IMR-90 (cell line): Measurements from ENCODE around the gene COPZ2. TPM values are rescaled to one million over a fixed set of nuclear protein-coding genes. Genes with fewer than 3 reads are reported as not detected.
A peak's percentile ranks its signal among the peaks of the same experiment; 100 is the strongest.

ENCODE experiments used
- ATAC-seq: fragments of 200-7000 bp; cut with Tn5 transposase; 2 replicates; pipeline ENCODE4 v1.9.1; 2020; ENCODE audit warnings: low read depth, mild to moderate bottlenecking, moderate library complexity
- BruUV-seq: library from RNA; stranded (reverse); fragments of 400-500 nt; replicated peaks from 2 replicates; lab custom pipeline; 2021; lab: Mats Ljungman, UMichigan
- CTCF ChIA-PET: fragments of 300-600 bp; formaldehyde crosslinking; extraction: SDS; loops from one replicate; lab custom pipeline; 2021; ENCODE audit warnings: antibody characterized with exemption; lab: Yijun Ruan, JAX
- POLR2A ChIA-PET: fragments of 300-600 bp; sonication (Branson Sonifier 250); formaldehyde crosslinking; loops from one replicate; lab custom pipeline; 2022; ENCODE audit warnings: antibody characterized with exemption; ENCODE audit not compliant: unreplicated experiment; lab: Charles Lee
- DNase-seq: peaks from one replicate; pipeline ENCODE4 v3.0.0; 2013
- H2AFZ ChIP-seq: replicated peaks from 2 replicates; pipeline ENCODE3; 2013; ENCODE audit warnings: low read length, mild to moderate bottlenecking; ENCODE audit not compliant: poor library complexity
- H2AK5ac ChIP-seq: 2 replicates; pipeline ENCODE4 v1.6.1; 2013; ENCODE audit warnings: low read depth, low read length, inconsistent platforms
- H2AK9ac ChIP-seq: replicated peaks from 2 replicates; pipeline ENCODE3; 2013; ENCODE audit warnings: mild to moderate bottlenecking, low read depth, low read length, moderate library complexity; ENCODE audit not compliant: poor library complexity
- H2BK120ac ChIP-seq: 2 replicates; pipeline ENCODE4 v1.6.1; 2013; ENCODE audit warnings: low read depth, low read length, inconsistent platforms
- H2BK15ac ChIP-seq: 3 replicates; pipeline ENCODE4 v1.6.1; 2013; ENCODE audit warnings: low read depth, low read length, inconsistent platforms
- H2BK20ac ChIP-seq: 2 replicates; pipeline ENCODE4 v1.6.1; 2013; ENCODE audit warnings: low read depth, mild to moderate bottlenecking, inconsistent platforms, low read length, moderate library complexity
- H2BK5ac ChIP-seq: 2 replicates; pipeline ENCODE4 v1.6.1; 2013; ENCODE audit warnings: mild to moderate bottlenecking, low read depth, low read length, inconsistent platforms; ENCODE audit not compliant: poor library complexity, severe bottlenecking
- H3K14ac ChIP-seq: replicated peaks from 2 replicates; pipeline ENCODE4 v1.6.1; 2013; ENCODE audit warnings: low read depth, low read length, inconsistent platforms
- H3K18ac ChIP-seq: 2 replicates; pipeline ENCODE4 v1.6.1; 2013; ENCODE audit warnings: low read depth, low read length, control low read depth
- H3K23ac ChIP-seq: 2 replicates; pipeline ENCODE4 v1.6.1; 2013; ENCODE audit warnings: low read depth, low read length, inconsistent platforms
- H3K27ac ChIP-seq: 2 replicates; pipeline ENCODE4 v1.5.1; 2013; ENCODE audit warnings: mild to moderate bottlenecking, control low read depth, low read length; ENCODE audit not compliant: insufficient read depth
- H3K27me3 ChIP-seq: 2 replicates; pipeline ENCODE4 v1.6.1; 2013; ENCODE audit warnings: low read length; ENCODE audit not compliant: control insufficient read depth, insufficient read depth
- H3K36me3 ChIP-seq: 2 replicates; pipeline ENCODE4 v1.6.1; 2013; ENCODE audit warnings: low read length, mixed read lengths; ENCODE audit not compliant: control insufficient read depth, insufficient read depth
- H3K4ac ChIP-seq: 2 replicates; pipeline ENCODE4 v1.6.1; 2013; ENCODE audit warnings: low read depth, low read length, inconsistent platforms
- H3K4me1 ChIP-seq: 2 replicates; pipeline ENCODE4 v1.6.1; 2013; ENCODE audit warnings: low read length, mixed read lengths; ENCODE audit not compliant: control insufficient read depth, insufficient read depth
- H3K4me2 ChIP-seq: 2 replicates; pipeline ENCODE4 v1.6.1; 2013; ENCODE audit warnings: low read depth, mild to moderate bottlenecking, control low read depth, low read length, moderate library complexity
- H3K4me3 ChIP-seq: 2 replicates; pipeline ENCODE4 v1.5.1; 2013; ENCODE audit warnings: low read depth, mild to moderate bottlenecking, control low read depth, low read length, moderate library complexity; ENCODE audit not compliant: insufficient read depth
- H3K56ac ChIP-seq: 2 replicates; pipeline ENCODE4 v1.6.1; 2013; ENCODE audit warnings: low read length, inconsistent platforms; ENCODE audit not compliant: insufficient read depth; ENCODE audit errors: extremely low read depth
- H3K79me1 ChIP-seq, 2 experiments: 2 replicates each; pipeline ENCODE4 v1.6.1; 2013; ENCODE audit warnings: low read length in 2 of 2, inconsistent platforms in 1 of 2, low read depth in 1 of 2
- H3K9ac ChIP-seq: 2 replicates; pipeline ENCODE4 v1.6.1; 2013; ENCODE audit warnings: low read depth, low read length, control low read depth
- H3K9me1 ChIP-seq: 2 replicates; pipeline ENCODE4 v1.6.1; 2013; ENCODE audit warnings: low read length, inconsistent platforms; ENCODE audit not compliant: insufficient read depth
- H3K9me3 ChIP-seq: 2 replicates; pipeline ENCODE4 v1.6.1; 2013; ENCODE audit warnings: low read length; ENCODE audit not compliant: control insufficient read depth, insufficient read depth
- H4K20me1 ChIP-seq: 2 replicates; pipeline ENCODE4 v1.6.1; 2013; ENCODE audit warnings: low read length, inconsistent platforms; ENCODE audit not compliant: insufficient read depth
- H4K5ac ChIP-seq: 2 replicates; pipeline ENCODE4 v1.6.1; 2013; ENCODE audit warnings: mild to moderate bottlenecking, low read depth, low read length, control low read depth
- H4K8ac ChIP-seq, 2 experiments: 2 replicates each; pipeline ENCODE4 v1.6.1; 2013; ENCODE audit warnings: low read depth in 2 of 2, low read length in 2 of 2, control low read depth in 1 of 2, inconsistent platforms in 1 of 2
- H4K91ac ChIP-seq: 2 replicates; pipeline ENCODE4 v1.6.1; 2013; ENCODE audit warnings: low read depth, low read length, inconsistent platforms; ENCODE audit not compliant: insufficient read depth
- CHD1 ChIP-seq: IDR thresholded peaks from 2 replicates; pipeline ENCODE4 v1.6.1; 2012; ENCODE audit warnings: low read depth, low read length, improper control_type of control experiment
- FOS ChIP-seq: fragments of 150-350 bp; IDR thresholded peaks from 2 replicates; pipeline ENCODE4 v1.6.1; 2016; ENCODE audit warnings: low read depth, low read length
- MAZ ChIP-seq: IDR thresholded peaks from 2 replicates; pipeline ENCODE4 v1.6.1; 2012; ENCODE audit warnings: low read depth, mild to moderate bottlenecking, low read length, improper control_type of control experiment, moderate library complexity, borderline replicate concordance
- NFE2L2 ChIP-seq: fragments of 150-350 bp; IDR thresholded peaks from 2 replicates; pipeline ENCODE4 v1.6.1; 2016; ENCODE audit warnings: low read depth, mild to moderate bottlenecking, low read length
- RAD21 ChIP-seq: IDR thresholded peaks from 2 replicates; pipeline ENCODE4 v1.6.1; 2012; ENCODE audit warnings: low read length, improper control_type of control experiment
- RFX5 ChIP-seq: IDR thresholded peaks from 2 replicates; pipeline ENCODE4 v1.8.0; 2012; ENCODE audit warnings: low read depth, mild to moderate bottlenecking, low read length, moderate library complexity
- SMC3 ChIP-seq: fragments of 150-350 bp; IDR thresholded peaks from 2 replicates; pipeline ENCODE4 v1.6.1; 2016; ENCODE audit warnings: low read depth, mild to moderate bottlenecking, antibody characterized with exemption, low read length, moderate library complexity
- WGBS, 2 experiments: methylation state at CpG; one replicate each; pipeline versions ENCODE4 v1.1.5 to v1.1.7; 2013; ENCODE audit warnings: missing lambda C conversion rate in 2 of 2; ENCODE audit not compliant: insufficient read length in 1 of 2; ENCODE audit errors: extremely low coverage in 2 of 2; 5-methylcytosine and 5-hydroxymethylcytosine counted together
- dilution Hi-C: fragments of 300-500 bp; cut with HindIII; formaldehyde crosslinking; loops from one replicate; pipeline ENCODE4 v1.14.3; 2018; ENCODE audit warnings: low sequenced_read_pairs; ENCODE audit not compliant: unreplicated experiment
- in situ Hi-C: fragments of 300-500 bp; cut with MboI; formaldehyde crosslinking; loops from 3 replicates; pipeline ENCODE4 v1.14.3; 2019; ENCODE audit warnings: low sequenced_read_pairs, inconsistent platforms, mixed read lengths
- intact Hi-C: fragments of 100-400 bp; cut with micrococcal nuclease; formaldehyde crosslinking; loops from 2 replicates; pipeline ENCODE4 v1.10.0; 2022
- polyA plus RNA-seq, 3 experiments: library from polyadenylated mRNA; depleted of rRNA; stranded (reverse); fragments of >200 nt; gene quantifications; 2 replicates each; pipeline ENCODE4 v1.2.3, GENCODE V29; 2012; ENCODE audit warnings: low replicate concordance in 1 of 3
- total RNA-seq: library from RNA; depleted of rRNA; stranded (reverse); fragments of >200 nt; gene quantifications from 2 replicates; pipeline ENCODE4 v1.2.3, GENCODE V29; 2012
- TF ChIP-seq, protein P1 (sequence below): fragments of 150-350 bp; IDR thresholded peaks from 2 replicates; pipeline ENCODE4 v1.6.1; 2017; ENCODE audit warnings: mild to moderate bottlenecking, antibody characterized with exemption, low read length, low read depth

COPZ2 gene
- total and polyA plus RNA-seq, 2 of the 4 experiments (the other 2 are of a cell fraction): 41.0 to 86.1 TPM

DNA sequence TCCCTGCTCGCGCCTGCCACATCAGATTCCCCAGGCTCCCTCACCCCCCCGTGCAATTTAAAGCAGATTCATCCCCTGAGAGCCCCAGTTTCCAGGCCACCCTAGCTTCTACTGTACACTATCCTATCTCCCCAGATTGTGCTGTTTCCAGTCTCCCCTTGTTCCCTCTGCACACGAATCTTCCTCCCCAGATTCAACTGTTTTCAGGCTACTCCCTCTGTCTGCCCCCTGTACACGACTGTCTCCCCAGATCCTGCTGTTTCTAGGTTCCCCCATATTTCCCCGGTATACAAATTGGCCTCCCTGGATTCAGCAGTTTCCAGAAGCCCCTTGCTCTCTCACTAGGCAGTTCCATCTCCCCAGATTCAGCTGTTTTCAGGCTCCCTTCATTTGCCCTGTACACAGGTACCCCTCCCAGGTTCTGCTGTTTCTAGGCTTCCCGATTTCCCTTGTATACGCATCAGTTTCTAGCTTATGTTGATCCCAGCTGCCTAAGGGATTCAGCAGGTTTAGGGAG is 22.9 kb downstream of the COPZ2 start:
- Histone ChIP-seq H3K27ac (no peak overlapping the region), H3K4me2 (no peak overlapping the region), H3K79me1 (no peaks in the 10 kb centered on the region), H4K91ac (no peak overlapping the region), H2AFZ (peak overlapping the region; percentile 58), H2AK5ac (no peak overlapping the region), H3K36me3 (no peaks in the 10 kb centered on the region), H3K23ac (no peak overlapping the region), H4K5ac (no peak overlapping the region), H2BK15ac (no peak overlapping the region), H3K4me1 (no peaks in the 10 kb centered on the region; the same call in 1 of the 2 replicates), H3K18ac (no peak overlapping the region), H3K56ac (no peak overlapping the region), H4K20me1 (no peaks in the 10 kb centered on the region), H3K4me3 (no peak overlapping the region), H3K9me1 (no peaks in the 10 kb centered on the region; the same call in 1 of the 2 replicates), H2BK5ac (no peak overlapping the region), H3K9ac (no peak overlapping the region), H3K9me3 (no peaks in the 10 kb centered on the region), H2BK20ac (no peak overlapping the region), H4K8ac (no peak overlapping the region), H2AK9ac (no peak overlapping the region), H2BK120ac (no peak overlapping the region), H3K4ac (no peak overlapping the region), H3K14ac (no peak overlapping the region), H3K27me3 (peaks cover 13% of the 10 kb centered on the region)
- CTCF ChIA-PET: interaction anchor here (0.6 kb wide), 1 partner anchor 71 kb away, joined by 3 read pairs; no protein-coding TSS in a partner anchor
- 58% methylated on average over 6 of the region's 8 CpGs; no CpG with 5 or more reads in 1 of the 2 experiments for WGBS, 2 experiments
- dilution Hi-C loops (no loop called here), intact Hi-C loops (no loop called here), in situ Hi-C loops (loop anchor here (5.0 kb wide), 2 partner anchors 32 to 172 kb away; partner anchors contain the start of gene SCRN2)
- TF ChIP-seq RFX5 (no peak), NFE2L2 (no peak), RAD21 (no peak), SMC3 (no peak), MAZ (no peak), FOS (no peak), CHD1 (no peak)
- TF ChIP-seq, protein P1, sequence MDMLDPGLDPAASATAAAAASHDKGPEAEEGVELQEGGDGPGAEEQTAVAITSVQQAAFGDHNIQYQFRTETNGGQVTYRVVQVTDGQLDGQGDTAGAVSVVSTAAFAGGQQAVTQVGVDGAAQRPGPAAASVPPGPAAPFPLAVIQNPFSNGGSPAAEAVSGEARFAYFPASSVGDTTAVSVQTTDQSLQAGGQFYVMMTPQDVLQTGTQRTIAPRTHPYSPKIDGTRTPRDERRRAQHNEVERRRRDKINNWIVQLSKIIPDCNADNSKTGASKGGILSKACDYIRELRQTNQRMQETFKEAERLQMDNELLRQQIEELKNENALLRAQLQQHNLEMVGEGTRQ: no peak
- ATAC-seq (no peak), DNase-seq (no peak)
- POLR2A ChIA-PET: no interaction called here
- BruUV-seq: no TSS peak
